ENCODE results near the gene CGB1.

Gene CGB1

GRCh38 chr19:49020931-49021895 lies 15.5 kb downstream of the CGB1 start (continued):
- 0 out of 2 replicates have a peak, but pooled peaks have one; percentile 44 for TF ChIP-seq ZSCAN18 (tag by site-specific recombination; IDR thresholded peaks at IDR 0.05)
- TF ChIP-seq PRDM10 (tag by site-specific recombination; IDR thresholded peaks at IDR 0.05): peak; percentile 88
- peak; percentile 60 for TF ChIP-seq ZNF580 (tag by site-specific recombination; IDR thresholded peaks at IDR 0.05)
- no peak for TF ChIP-seq REPIN1 (tag by site-specific recombination; IDR thresholded peaks at IDR 0.05; ENCODE audit: low read depth)
- no peak for TF ChIP-seq ZBTB8A (tag by site-specific recombination; IDR thresholded peaks at IDR 0.05)
- peak; percentile 63 for TF ChIP-seq ZBTB17 (tag by site-specific recombination; IDR thresholded peaks at IDR 0.05)
- TF ChIP-seq KLF9 (tag by site-specific recombination; IDR thresholded peaks at IDR 0.05; ENCODE audit: low read depth): peak; percentile 53
- no peak for TF ChIP-seq CTCF (tag by site-specific recombination; IDR thresholded peaks at IDR 0.05)
- peak; percentile 34; the same call in 1 of the 2 replicates for TF ChIP-seq SP2 (tag by site-specific recombination; IDR thresholded peaks at IDR 0.05)
- no peak for TF ChIP-seq YY1 (tag by site-specific recombination; IDR thresholded peaks at IDR 0.05)
- TF ChIP-seq ZNF791 (tag by site-specific recombination; IDR thresholded peaks at IDR 0.05): peak; percentile 74; the same call in 1 of the 2 replicates
- TF ChIP-seq PRDM2 (tag by site-specific recombination; IDR thresholded peaks at IDR 0.05; ENCODE audit: borderline replicate concordance): no peak
- TF ChIP-seq ZSCAN4 (tag by site-specific recombination; IDR thresholded peaks at IDR 0.05): peak; percentile 94
- TF ChIP-seq KLF7 (tag by site-specific recombination; IDR thresholded peaks at IDR 0.05; ENCODE audit: borderline replicate concordance): 0 out of 2 replicates have a peak, but pooled peaks have one; percentile 56
- peak; percentile 29; the same call in 1 of the 2 replicates for TF ChIP-seq ZNF629 (tag by site-specific recombination; IDR thresholded peaks at IDR 0.05)
- peak; percentile 58 for TF ChIP-seq ZFP69B (tag by site-specific recombination; IDR thresholded peaks at IDR 0.05)
- peak; percentile 87 for TF ChIP-seq ZBTB10 (tag by site-specific recombination; IDR thresholded peaks at IDR 0.05)
- 0 out of 2 replicates have a peak, but pooled peaks have one; percentile 55 for TF ChIP-seq ZNF211 (tag by site-specific recombination; IDR thresholded peaks at IDR 0.05; ENCODE audit: low read depth)
